Measurements from ENCODE around the gene TMEM184B. TPM values are rescaled to one million over a fixed set of nuclear protein-coding genes. Genes with fewer than 3 reads are reported as not detected.

The TMEM184B gene
- total and polyA plus RNA-seq, 2 experiments from 2014 or later = 42.2 to 95.1 TPM

- Mint-ChIP-seq H3K9me3 (peaks cover 2% of the 10 kb centered on the region; the same call in 1 of the 3 replicates), H3K4me1 (peaks cover 16% of the 10 kb centered on the region), H3K27ac (no peak overlapping the region), H3K27me3 (ENCODE audit: insufficient read depth, low read depth, poor library complexity) (peaks cover 23% of the 10 kb centered on the region), H3K36me3 (ENCODE audit: low read depth) (peaks cover 4% of the 10 kb centered on the region), H3K4me3 (no peak overlapping the region)
- Histone ChIP-seq H3K36me3 (ENCODE audit: insufficient read depth) (no peaks in the 10 kb centered on the region), H3K27me3 (ENCODE audit: insufficient read depth) (peaks cover 22% of the 10 kb centered on the region), H3K79me2 (replicated peaks; ENCODE audit: insufficient read depth) (no peaks in the 10 kb centered on the region), H3K9me2 (ENCODE audit: insufficient read depth) (no peaks in the 10 kb centered on the region), H4K20me1 (replicated peaks; ENCODE audit: insufficient read depth) (peaks cover 7% of the 10 kb centered on the region; the same call in 1 of the 2 replicates), H3F3A (replicated peaks; ENCODE audit: low read depth) (0 out of 2 replicates have a peak, but pooled peaks cover 11% of the 10 kb centered on the region), H3K4me1 (ENCODE audit: insufficient read depth) (peaks cover 7% of the 10 kb centered on the region; the same call in 1 of the 2 replicates), H3K4me3 (no peak overlapping the region), H3K27ac (ENCODE audit: low read depth) (no peak overlapping the region), H3K4me2 (no peak overlapping the region), H2AFZ (no peak overlapping the region)
- ATAC-seq = no peak
- DNase-seq (ENCODE audit: low spot score) = no peak
- TF ChIP-seq EZH2 (IDR thresholded peaks at IDR 0.05; ENCODE audit: low read depth, unreplicated experiment) = no peak
- TF ChIP-seq POLR2AphosphoS5 (IDR thresholded peaks at IDR 0.05; ENCODE audit: low read depth) = no peak
- TF ChIP-seq, protein P1, sequence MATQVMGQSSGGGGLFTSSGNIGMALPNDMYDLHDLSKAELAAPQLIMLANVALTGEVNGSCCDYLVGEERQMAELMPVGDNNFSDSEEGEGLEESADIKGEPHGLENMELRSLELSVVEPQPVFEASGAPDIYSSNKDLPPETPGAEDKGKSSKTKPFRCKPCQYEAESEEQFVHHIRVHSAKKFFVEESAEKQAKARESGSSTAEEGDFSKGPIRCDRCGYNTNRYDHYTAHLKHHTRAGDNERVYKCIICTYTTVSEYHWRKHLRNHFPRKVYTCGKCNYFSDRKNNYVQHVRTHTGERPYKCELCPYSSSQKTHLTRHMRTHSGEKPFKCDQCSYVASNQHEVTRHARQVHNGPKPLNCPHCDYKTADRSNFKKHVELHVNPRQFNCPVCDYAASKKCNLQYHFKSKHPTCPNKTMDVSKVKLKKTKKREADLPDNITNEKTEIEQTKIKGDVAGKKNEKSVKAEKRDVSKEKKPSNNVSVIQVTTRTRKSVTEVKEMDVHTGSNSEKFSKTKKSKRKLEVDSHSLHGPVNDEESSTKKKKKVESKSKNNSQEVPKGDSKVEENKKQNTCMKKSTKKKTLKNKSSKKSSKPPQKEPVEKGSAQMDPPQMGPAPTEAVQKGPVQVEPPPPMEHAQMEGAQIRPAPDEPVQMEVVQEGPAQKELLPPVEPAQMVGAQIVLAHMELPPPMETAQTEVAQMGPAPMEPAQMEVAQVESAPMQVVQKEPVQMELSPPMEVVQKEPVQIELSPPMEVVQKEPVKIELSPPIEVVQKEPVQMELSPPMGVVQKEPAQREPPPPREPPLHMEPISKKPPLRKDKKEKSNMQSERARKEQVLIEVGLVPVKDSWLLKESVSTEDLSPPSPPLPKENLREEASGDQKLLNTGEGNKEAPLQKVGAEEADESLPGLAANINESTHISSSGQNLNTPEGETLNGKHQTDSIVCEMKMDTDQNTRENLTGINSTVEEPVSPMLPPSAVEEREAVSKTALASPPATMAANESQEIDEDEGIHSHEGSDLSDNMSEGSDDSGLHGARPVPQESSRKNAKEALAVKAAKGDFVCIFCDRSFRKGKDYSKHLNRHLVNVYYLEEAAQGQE (IDR thresholded peaks at IDR 0.05; ENCODE audit: unreplicated experiment) = no peak
- TF ChIP-seq, protein P2, sequence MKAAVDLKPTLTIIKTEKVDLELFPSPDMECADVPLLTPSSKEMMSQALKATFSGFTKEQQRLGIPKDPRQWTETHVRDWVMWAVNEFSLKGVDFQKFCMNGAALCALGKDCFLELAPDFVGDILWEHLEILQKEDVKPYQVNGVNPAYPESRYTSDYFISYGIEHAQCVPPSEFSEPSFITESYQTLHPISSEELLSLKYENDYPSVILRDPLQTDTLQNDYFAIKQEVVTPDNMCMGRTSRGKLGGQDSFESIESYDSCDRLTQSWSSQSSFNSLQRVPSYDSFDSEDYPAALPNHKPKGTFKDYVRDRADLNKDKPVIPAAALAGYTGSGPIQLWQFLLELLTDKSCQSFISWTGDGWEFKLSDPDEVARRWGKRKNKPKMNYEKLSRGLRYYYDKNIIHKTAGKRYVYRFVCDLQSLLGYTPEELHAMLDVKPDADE (IDR thresholded peaks at IDR 0.05) = no peak
- TF ChIP-seq NANOG (IDR thresholded peaks at IDR 0.05; ENCODE audit: borderline replicate concordance) = no peak
- no peak for TF ChIP-seq JUNB (IDR thresholded peaks at IDR 0.05; ENCODE audit: unreplicated experiment)
- no peak for TF ChIP-seq ZNF114 (CRISPR knock-in tag; IDR thresholded peaks at IDR 0.05)
- no peak for TF ChIP-seq STAT1 (IDR thresholded peaks at IDR 0.05; ENCODE audit: unreplicated experiment)
These were observed 61.3 kb downstream of the TMEM184B start for GRCh38 chr22:38211556-38211955.

DNA sequence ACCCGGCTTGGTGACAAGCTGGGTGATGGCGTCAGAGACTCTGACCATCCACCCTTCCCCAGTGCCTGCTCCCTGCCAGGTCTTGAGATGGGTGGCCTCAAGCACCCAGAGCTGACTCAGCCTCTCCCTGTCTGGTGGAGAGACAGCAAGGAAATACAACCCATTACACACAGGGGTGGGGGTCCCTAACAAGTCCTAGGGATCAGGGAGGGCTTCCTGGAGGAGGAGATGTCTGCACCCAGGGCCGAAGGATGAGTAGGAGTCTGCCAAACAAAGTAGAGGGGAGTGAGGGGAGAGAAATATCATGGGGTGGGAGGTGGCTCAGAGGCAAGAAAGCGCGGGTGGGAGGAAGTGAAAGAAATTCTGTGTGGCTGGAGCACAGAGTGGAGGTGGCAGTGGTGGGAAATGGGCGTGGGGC, 64.2 kb downstream of the TMEM184B start:
- no peaks in the 10 kb centered on the region for H3K36me3 Mint-ChIP-seq (ENCODE audit: low read depth)
- no peak overlapping the region for H3K4me3 ChIP-seq
- no peak for ATAC-seq
- H3K27me3 Mint-ChIP-seq (ENCODE audit: insufficient read depth, low read depth, poor library complexity) = peaks cover 19% of the 10 kb centered on the region
- H3K4me1 ChIP-seq (ENCODE audit: insufficient read depth) = peaks cover 3% of the 10 kb centered on the region
- H3K4me3 Mint-ChIP-seq = no peak overlapping the region
- no peak overlapping the region for H2AFZ ChIP-seq
- peaks cover 10% of the 10 kb centered on the region for H3K4me1 Mint-ChIP-seq
- peaks cover 13% of the 10 kb centered on the region; the same call in 1 of the 2 replicates for H4K20me1 ChIP-seq (replicated peaks; ENCODE audit: insufficient read depth)
- peaks cover 22% of the 10 kb centered on the region for H3K27me3 ChIP-seq (ENCODE audit: insufficient read depth)
- H3K27ac ChIP-seq (ENCODE audit: low read depth) = no peak overlapping the region
- 0 out of 2 replicates have a peak, but pooled peaks cover 10% of the 10 kb centered on the region for H3F3A ChIP-seq (replicated peaks; ENCODE audit: low read depth)
- H3K9me2 ChIP-seq (ENCODE audit: insufficient read depth) = no peaks in the 10 kb centered on the region
- H3K36me3 ChIP-seq (ENCODE audit: insufficient read depth) = no peaks in the 10 kb centered on the region
- no peak overlapping the region for H3K4me2 ChIP-seq
- H3K27ac Mint-ChIP-seq = no peak overlapping the region
- DNase-seq (ENCODE audit: low spot score) = no peak
- 0 out of 2 replicates have a peak, but pooled peaks cover 5% of the 10 kb centered on the region for H3K79me2 ChIP-seq (replicated peaks; ENCODE audit: insufficient read depth)
- no peaks in the 10 kb centered on the region for H3K9me3 Mint-ChIP-seq
- TF ChIP-seq EZH2phosphoT487 (IDR thresholded peaks at IDR 0.05; ENCODE audit: unreplicated experiment) (no peak), EZH2 (IDR thresholded peaks at IDR 0.05; ENCODE audit: low read depth, unreplicated experiment) (no peak), JUNB (IDR thresholded peaks at IDR 0.05; ENCODE audit: unreplicated experiment) (no peak), CREB1 (CRISPR knock-in tag; IDR thresholded peaks at IDR 0.05; ENCODE audit: low read depth) (no peak), ZNF331 (CRISPR knock-in tag; IDR thresholded peaks at IDR 0.05; ENCODE audit: low read depth) (no peak)
- TF ChIP-seq, protein P2 (IDR thresholded peaks at IDR 0.05) = no peak
- TF ChIP-seq, protein P1 (IDR thresholded peaks at IDR 0.05; ENCODE audit: unreplicated experiment) = no peak

Measured in GM23338 (cell line).